ENCODE data around the gene WFDC1.

WFDC1 gene

DNA sequence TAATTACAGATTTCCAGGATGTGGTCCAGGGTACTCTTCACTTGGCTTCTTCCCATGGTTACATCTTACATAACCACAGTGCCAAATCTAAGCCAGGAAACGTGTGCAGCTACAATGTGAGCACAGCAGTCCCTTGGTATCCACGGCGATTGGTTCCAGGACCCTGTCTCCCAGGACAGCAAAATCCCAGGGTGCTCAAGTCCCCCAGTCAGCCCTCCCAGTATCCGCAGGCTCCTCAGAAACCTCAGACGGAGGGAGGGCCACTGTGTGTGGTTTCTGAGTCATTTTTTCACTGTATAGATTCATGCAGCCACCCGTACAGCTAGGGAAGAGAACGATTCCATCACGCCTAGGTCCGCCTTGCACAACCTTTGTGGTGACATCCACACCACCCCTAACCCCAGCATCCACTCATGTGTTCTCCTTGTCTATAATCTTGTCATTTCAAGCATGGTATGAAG lies 62.5 kb downstream of the WFDC1 start:
- DNase-seq = no peak

DNA sequence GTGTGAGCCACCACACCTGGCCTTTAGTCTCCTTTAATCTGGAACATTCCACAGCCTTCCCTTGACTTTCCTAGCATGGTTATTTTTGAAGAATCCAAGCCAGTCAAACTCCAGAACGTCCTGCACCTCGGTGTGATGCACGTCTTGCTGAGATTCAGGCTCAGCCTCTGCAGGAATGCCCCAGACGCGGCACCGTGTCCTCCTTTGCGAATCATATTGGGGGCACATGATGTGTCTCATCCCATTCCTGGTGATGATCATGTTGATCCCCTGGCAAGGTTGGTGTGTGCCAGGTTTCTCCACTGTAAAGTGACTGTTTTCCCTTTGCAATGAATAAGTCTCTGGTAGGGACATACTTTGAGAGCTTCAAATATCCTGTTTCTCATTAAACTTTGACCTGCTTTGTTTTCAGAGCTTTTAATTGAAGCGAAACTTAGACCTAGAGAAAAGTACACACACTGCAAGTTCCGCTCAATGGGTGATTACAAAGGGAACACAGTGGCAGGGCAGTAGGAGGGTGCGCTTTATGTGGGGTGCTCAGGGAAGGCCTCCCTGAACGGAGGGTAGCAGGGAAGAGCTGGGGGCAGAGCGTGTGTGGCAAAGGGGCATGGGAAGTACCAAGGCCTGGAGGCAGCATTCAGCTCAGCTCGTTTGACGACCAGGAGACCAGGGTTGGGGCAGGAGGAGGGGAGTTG lies 64.1 kb downstream of the WFDC1 start:
- no peak for DNase-seq

DNA sequence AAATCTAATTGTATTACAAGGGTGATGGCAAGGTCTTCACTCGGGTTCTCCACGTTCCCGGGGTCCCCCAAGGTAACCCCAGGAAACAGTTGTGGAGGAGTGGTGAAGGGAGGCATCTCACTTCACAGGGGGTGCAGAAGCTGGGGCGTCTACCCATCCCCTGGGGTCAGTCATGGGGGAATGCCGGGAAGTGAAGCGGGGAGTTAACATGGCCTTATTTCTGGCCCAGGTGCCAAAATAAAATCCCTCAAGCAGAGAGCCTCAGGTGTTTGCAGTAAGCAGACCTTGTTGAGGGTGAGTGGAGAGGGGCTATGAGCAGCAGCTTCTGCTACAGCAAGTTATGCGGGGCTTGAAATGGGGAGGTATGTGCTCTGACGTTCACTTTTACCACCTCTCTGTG lies 64.6 kb downstream of the WFDC1 start:
- no peak for DNase-seq

DNA sequence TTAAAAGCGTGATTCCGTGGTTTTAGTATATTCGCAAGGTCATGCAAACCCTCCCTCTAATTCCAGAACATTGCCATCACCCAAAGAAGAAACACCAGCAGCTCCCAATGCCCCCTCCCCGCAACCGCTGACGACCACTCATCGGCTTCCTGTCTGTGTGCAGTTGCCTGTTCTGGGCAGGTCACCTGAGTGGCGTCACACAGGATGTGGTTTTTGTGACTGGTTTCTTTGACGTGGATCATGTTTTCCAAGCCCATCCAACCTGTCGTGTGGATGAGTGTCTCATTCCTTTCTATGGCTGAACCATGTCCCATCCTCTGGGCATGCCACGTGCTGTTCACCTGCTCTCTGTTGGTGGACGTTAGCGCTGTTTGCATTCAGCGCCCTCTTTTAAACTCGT lies 65.5 kb downstream of the WFDC1 start:
- DNase-seq = no peak

DNA sequence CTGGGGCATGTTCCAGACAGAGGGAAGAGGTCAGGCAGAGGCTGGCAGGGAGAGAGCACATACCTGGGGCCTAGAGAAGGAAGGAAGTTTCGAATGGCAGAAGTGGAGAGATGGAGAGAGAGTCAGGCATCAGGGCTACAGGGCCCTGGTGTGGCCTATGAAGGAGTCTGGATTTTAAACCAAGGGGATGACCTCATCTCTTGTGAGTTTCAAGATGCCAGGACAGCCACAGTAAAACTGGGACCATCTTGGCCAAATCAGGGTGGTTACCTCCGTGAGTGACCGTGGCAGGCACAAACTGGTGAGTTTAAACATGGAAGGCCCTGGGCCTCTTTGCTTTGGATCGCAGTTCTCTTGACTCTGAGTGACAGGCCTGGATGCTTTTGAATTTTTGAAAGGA lies 66.1 kb downstream of the WFDC1 start:
- no peak for DNase-seq

DNA sequence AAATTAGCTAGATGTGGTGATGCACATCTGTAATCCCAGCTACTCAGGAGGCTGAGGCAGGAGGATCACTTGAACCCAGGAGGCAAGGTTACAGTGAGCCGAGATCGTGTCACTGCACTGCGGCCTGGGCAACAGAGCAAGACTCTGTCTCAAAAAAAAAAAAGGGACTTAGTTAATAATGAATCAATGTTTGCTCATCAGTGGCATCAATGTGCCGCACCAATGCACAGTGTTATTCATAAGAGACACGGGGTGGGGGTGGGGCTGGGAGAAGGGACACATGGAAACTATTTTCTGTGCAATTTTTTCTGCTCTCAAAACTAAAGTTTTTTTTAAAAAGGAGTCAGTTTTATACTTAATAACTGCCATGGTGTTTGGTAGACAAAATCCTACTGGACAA lies 66.9 kb downstream of the WFDC1 start:
- no peak for DNase-seq

DNA sequence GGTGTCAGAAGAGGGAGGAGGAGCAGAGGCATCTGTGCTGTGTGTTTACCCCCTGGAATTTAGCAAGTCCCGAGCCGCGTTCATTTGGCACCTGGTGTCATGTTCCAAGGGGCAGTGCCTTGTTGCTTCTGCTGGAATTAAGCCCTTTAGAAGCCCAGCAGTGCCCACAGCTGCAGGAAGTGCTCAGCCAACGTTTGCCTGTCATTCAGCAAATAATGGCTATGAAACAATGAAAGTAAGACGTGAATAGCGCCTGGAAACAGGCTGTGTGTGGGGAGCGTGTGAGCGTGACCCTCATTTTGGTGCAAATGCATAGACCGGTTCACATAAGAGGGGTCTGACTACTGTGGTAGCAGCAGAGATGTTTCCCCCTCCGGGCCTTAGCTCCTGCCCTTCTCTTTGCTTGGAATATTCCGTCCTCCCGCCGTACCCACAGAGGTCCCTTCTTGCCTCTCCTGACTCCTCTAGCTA lies 67.8 kb downstream of the WFDC1 start:
- DNase-seq = no peak

DNA sequence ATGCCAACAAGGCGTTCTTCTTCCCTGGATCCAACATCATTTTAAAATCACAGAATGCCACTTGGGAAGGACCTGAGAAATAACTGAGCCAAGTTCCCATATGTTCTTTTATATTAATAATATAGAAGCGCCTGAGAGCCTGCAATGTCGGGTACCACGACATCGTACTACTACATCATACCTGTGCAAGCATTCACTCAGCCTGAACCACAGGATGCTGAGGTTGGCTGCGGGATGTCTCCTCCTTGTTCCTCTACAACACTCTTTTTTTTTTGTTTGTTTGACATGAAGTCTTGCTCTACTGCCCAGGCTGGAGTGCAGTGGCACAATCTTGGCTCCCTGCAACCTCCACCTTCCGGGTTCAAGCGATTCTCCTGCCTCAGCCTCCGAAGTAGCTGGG lies 71.5 kb downstream of the WFDC1 start:
- DNase-seq = no peak

DNA sequence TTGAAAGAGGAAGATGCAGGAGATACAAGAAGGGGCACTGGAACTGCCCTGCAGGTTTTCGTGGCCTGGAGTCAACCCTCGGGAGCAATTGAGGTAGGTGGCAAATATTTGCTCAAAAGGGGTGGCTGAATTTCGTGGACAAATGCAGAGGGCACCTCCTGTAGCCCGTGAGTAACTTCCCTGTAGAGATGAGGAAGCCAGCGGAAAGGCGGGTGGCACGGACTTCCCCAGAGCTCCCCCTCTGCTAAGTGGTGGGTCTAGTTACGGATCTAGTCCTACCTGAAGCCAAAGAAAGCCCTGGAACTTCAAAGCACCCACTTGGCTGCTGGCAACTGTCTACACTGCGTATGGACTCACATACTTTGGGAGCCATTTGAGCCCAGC lies 72.6 kb downstream of the WFDC1 start:
- no peak for DNase-seq

DNA sequence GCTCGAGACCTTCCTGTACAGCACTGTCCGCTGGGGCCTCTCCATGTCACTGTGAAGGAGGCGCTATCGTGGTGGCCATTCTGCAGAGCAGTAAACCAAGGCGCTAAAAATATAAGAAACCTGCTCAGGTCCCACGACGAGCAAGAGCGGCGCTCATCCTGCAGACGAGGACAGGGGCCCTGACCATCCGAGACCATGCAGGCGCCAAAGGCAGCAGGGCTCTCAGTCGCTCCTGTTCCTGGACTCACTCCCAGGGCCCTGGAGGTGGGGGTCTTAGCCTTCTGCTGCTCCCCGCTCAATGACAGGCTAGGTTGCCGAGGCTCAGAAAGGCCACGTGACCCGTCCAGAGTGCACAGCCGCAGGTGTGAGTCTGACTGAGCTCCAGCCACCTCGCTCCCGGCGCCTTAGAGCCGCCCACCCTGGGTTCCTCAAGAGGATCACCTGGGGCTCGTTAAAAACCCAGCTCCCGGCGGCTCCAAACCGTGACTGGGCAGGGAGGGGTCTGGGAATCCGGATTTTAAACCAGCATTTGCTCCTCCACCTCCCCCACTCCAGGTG lies 73.2 kb downstream of the WFDC1 start:
- DNase-seq = no peak

DNA sequence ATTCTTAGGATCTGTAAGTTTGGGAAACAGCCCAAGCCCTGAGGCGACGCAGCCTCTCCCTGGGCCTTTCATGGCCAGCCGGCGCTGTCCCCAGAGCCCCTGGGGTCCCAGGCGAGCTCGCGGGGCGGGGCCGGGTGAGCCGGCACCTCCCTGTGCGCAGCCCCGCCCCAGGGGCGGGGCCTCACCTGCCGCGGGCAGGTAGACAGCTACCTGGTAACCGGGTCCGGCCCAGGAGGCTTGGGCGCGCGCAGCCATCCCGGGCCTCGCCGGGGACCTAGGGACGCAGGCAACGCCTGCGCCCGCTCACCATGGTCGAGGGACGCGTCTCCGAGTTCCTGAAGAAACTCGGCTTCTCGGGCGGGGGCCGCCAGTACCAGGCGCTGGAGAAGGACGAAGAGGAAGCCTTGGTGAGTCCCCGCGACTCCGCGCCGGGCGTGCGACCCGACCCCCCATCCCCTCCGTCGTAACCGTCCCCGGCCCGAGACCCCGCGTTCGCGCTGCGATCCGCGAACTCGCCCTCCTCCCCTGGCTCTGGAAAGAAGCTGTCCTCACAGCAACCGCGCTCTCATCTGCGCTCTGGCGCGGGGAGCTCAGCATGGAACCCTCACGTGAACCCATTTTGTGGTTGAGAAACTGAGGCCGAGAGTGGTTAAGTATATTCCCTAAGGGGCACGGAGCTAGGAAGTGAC lies 73.8 kb downstream of the WFDC1 start, which contains the start of gene ATP2C2:
ATP2C2 (plus strand) TSS at position 231 of the 689 bp plus-strand sequence; CDS start at position 309, 78 bp downstream.
- no peak for DNase-seq

DNA sequence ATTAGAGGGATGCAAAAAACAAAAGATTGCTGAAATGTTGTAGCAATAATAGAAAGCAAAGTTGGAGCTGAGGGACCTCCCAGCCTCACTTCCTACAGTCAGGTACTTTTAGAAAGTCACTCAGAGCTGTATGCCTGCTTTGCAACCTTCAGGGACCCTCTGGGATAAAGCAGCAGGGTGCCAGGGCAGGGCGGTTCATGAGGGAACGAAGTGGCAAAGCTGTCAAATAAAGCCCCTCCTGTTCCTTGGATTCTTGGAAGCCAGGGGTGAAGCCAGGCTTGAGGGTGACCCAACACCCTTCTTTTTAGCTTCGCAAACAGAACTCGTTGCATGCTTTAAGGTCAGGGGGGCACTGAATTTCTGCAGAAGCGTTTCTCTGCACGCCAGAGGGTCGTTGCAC lies 74.4 kb downstream of the WFDC1 start:
- DNase-seq = no peak

DNA sequence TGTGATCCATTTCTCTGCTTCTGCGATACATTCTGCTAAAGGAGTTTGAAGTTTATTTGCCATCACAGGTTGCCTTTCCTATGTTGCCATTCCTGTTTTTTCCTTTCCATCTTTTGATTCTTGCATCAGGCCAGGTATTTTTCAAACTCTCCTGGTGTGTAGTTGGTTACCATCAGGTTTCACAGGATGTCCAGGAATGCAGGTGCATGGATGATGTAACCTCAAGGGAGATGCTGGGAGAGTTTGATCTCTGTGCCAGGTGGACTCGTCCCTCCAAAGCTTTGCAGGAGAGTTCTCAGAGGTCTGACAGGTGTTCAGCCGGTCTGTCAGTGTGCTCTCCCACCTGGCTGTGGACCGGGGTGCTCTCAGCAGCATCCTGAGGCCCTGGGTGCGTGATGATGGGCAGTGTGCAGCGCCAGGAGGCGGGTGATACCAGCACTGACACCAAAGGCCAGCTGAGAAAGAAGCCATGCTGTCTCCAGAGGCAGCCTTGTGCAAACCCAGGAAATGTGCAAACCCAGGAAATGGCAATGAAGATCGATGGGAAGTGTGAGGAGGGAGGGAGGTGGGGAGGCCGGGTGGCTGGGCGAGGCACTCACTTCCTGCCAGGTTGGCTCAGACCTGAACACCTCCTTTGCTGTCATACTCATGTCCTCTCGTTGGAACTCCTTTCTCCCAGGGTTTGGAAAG lies 75.4 kb downstream of the WFDC1 start:
- no peak for DNase-seq

DNA sequence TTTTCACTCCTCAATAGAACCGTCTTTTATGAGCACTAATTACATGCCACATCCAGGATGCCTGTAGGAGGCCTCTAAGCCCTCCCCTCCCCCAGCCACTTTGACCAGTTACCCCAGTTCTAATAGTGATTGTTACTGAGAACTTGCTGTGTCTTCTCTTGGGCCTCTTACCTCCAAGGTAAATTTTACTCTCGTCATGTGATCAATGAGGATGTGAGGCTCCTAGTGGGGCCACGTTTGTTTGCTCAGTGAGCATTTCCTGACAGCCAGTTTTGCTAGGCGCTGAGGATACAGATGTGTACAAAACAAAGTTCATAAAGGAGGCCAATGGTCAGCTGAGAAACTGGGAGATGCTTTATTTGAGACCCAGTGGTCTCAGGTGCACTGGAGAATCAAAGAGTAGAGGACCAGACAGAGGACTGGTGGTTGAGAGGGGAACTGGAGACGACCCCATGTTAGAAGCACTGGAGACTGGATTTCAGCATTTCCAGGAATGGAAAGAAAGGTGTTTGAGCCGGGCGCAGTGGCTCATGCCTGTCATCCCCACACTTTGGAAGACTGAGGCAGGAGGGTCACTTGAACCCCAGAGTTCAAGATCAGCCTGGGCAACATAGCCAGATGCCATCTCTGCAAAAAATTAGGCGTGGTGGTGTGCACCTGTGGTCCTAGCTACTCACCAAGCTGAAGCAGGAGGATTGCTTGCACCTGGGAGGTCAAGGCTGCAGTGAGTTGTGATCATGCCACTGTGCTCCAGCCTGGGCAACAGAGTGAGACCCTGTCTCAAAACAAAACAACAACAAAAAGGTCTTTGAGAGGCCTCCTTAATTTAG lies 76.3 kb downstream of the WFDC1 start:
- DNase-seq = no peak

DNA sequence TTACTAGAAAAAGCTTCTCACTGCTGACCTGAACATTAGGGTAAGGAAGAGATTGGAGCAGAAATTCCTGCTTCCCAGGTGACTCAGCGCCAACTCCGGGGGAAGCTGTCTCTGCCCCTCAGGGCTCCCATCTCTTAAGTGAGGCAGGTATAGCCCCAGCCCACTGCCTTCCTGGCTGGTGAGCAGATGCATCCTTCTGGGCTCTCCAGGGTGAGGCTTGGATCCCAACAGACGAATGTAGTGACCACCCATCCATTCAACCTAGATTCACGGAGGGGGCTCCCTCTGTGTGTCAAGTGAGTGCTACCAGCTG lies 76.8 kb downstream of the WFDC1 start:
- DNase-seq = no peak

DNA sequence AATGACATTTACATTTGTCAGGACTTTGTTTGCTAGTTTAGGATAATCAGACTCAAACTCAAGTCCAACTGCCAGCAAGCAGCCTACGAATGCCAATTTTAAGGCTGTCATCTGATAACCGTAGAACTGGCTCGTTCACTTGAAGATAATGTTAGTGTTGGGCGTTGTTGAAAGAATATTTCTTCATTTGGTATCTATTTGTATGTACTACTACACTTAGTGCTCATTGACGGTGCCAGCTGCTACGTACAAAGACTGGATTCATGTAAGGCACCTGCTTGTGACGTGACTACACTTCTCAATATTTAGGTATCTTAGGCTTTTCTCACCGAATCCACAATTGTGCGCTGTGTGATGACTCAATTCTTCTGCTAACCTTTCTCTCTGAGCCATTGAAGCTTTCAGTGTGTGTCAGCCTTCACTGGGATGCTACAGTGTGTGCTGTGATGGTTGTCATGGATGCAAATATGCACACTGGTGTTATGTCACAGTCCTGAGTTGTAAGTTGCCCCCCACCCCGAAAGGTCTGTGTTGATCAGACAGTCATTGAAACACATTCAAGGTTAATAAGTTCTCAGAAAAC lies 79.3 kb downstream of the WFDC1 start:
- no peak for DNase-seq

DNA sequence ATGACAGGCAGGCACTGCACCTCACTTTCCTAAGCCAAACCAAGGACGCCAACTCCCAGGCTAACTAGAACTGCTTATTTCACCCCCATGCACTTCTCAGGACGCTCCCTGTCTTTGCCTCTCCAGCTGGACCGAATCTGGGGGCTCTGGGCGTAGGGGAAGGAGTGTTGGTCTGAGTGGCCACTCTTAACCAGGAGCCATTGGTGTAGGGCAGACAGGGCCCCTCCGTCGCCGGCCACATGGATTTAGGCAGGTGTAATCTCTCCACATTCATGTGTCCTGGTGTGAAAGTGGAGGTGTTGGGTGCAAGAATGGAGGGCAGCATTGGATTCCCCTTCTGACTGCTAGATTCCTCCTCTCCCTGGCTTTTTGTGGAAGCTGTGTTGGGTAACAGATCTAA lies 83.4 kb downstream of the WFDC1 start:
- DNase-seq = no peak

DNA sequence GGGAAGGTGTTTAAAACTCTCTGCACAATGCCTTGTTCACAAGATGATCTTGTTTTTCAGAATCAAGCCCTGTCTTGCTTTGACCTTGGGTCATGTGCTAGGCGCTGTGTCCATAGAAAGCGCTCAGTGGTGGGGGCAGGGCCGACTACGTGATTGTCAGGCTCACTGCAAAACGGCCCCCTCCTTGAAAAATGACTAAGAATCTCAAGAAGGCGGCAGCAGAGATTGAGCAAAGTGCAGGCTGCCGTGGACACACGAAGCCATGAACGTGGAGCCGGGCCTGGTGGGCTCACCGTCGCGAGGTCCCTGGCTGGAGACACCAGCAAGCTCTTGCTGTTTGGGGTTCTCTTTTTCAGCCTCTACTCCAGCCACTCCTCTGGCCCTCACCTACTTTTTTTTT lies 83.9 kb downstream of the WFDC1 start:
- DNase-seq = no peak

DNA sequence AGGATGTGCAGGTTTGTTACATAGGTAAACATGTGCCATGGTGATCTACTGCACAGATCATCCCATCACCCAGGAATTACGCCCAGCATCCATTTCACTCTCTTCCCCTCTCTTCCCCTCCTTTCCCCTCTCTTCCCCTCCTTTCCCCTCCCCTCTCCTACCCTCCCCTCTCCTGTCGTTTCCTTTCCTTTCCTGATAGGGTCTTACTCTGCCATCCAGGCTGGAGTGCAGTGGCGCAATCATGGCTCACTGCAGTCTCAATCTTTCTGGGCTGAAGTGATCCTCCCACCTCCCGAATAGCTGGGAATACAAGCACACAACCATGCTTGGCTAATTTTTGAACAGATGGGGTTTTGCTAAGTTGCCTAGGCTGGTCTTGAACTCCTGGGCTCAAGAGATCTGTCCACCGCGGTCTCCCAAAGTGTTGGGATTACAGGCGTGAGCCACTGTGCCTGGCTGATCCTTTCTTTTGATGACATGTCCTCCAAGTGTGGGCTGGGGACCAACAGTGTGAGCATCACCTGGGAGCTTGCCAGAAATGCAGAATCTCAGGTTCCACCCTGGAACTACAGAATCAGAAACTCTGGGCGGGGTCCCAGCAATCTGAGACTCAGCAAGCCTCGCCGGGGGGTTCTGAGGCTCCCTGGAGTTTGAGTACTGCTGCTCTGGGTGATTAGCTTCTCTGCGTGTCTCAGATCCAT lies 84.5 kb downstream of the WFDC1 start:
- DNase-seq = no peak
